ENCODE data around the gene XRRA1.

The XRRA1 gene

GRCh38 chr11:74951226-74951625, 2.3 kb upstream of the XRRA1 start:
- DNase-seq (ENCODE audit: low read depth in 2 of 2), result no peak

DNA sequence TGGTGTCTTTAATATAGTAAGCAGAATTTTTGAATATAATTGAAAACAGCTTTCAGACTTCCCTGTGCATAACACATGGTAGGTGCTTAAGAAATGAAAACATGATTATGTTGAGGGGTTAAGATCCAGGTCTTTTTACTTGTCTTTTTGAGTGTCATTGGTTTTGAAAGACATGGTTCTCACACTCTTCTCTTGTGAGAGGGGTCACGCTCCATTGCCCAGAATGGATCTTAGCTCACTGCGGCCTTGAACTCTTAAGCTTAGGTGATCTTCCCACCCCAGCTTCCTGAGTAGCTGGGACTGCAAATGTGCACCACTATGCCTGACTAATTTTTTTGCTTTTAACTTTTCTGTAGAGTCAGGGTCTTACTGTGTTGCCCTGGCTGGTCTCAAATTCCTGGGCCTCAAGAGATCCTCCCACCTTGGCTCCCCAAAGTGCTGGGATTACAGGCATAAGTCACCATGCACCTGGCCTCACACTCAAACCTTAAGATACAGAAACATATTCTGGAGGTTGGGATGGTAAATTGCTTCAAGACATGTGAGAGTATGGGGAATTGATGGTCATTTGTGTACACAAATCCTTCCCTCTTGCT, 1.6 kb upstream of the XRRA1 start:
- DNase-seq (ENCODE audit: low read depth in 2 of 2), result no peak

- DNase-seq (ENCODE audit: low read depth in 2 of 2), result no peak
These were observed 854 bp upstream of the XRRA1 start for GRCh38 chr11:74949753-74950137.

DNA sequence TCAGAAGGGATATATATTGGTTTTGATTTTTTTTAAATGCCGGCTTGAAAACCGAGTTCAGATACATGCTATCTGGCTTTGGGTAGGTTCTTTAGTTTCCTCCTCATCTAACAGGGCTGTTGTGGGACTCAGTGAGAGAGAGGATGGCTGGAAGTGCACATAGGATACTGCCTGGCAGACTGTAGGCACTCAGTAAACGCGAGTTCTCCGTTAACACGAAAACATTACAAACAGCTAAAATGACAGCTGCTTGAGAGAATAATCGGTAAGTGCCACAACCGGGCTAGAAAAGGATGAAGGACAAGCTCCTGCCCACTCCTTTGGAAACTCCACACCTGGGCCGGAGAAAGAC, 369 bp downstream of the XRRA1 start:
- no peak for DNase-seq (ENCODE audit: low read depth in 2 of 2)

DNA sequence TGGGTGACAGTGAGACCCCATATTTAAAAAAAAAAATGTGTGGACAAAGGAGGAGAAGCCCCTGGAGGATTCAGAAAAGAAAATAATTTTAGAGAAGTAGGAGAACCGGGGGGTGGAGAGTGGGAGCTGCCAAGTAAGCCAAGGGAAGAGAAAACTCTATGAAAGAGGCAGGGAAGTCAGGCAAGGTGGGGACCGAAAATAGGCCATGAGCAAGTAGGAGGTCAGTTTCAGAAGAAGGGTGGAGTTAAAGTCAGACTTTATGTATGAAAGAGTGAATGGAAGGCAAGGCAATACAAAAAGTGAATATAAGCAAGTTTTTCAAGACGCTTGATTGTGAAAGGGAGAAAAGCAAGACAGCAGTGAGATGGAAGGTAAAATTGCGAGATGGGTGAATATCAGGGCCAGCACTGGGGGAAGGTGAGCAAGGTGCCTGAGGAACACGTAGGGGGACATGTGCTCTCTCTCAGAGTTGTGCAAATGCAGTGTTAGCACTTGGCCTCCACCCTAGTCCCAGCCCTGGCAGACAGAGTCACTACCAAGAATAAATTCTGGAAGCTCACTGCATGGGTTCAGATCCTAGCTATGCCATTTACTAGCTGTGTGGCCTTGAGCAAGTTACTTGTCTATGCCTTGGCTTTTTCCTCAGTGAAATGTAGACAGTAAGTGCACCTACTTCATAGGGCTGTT, 6.7 kb downstream of the XRRA1 start:
- no peak for DNase-seq (ENCODE audit: low read depth in 2 of 2)

- no peak for DNase-seq (ENCODE audit: low read depth in 2 of 2)
These were observed 7.4 kb downstream of the XRRA1 start for GRCh38 chr11:74941492-74941891.

GRCh38 chr11:74937696-74938475, 11.0 kb downstream of the XRRA1 start:
- DNase-seq (ENCODE audit: low read depth in 2 of 2), result no peak

- no peak for DNase-seq (ENCODE audit: low read depth in 2 of 2)
These were observed 11.9 kb downstream of the XRRA1 start for GRCh38 chr11:74936976-74937375.

DNA sequence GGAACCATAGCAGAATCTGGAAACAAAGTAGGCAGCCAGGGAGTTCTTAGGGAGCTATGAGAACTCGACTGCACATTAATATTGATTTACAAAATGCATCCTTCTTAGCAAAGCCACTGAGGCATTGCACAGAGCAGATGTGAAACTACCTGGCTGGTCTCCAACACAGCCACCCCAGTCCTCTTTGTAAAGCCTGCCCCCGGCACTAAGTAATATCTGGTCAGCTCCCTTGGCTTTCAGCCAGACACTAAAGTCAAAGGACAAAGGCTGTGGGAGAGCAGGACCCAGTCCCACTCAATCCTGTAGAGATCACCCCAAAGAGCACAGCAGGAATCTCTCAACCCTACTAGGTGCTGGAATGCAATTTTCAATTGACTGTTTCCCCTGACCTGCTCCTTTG, 12.8 kb downstream of the XRRA1 start:
- DNase-seq (ENCODE audit: low read depth in 2 of 2), result no peak

DNA sequence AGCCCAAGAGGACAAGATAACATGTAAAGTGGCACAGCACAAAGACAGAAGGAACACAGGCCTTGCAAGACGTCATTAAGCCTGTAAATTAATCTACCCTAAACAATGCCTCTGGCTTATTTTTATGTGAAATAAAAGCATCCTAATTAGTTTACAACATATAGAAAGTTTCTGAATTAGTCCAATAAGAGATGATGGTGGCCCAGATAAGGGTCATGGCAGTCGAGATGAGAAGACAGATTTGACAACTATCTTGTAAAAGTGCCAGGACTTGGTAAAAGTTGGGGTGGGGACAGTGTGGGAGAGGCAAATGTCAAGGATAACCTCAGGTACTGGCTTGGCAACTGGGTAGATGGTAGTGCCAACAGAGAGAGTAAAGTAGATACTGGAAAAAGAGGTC, 13.6 kb downstream of the XRRA1 start:
- no peak for DNase-seq (ENCODE audit: low read depth in 2 of 2)

DNA sequence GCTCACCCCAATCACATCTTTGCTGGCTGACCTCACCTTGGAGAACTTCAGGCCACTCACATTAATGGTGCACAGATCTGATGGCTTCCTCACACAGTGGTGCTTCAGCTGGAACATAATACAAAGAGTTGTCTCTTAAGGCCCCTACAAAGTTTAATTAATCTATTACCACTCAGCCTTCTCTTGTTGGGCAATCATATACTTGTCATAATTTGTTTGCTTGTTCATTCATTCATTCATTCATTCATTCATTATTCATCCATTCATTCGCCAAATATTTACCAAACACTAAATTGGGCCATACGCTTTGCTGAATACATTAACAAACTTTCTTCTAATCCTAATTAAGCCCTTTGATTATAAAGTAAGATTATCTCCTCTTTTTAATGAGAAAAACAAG, 15.1 kb downstream of the XRRA1 start:
- DNase-seq (ENCODE audit: low read depth in 2 of 2), result no peak

GRCh38 chr11:74932797-74933196, 16.1 kb downstream of the XRRA1 start:
- peak in 1 of 2 experiments; percentile 31 for DNase-seq (ENCODE audit: low read depth in 2 of 2)

DNA sequence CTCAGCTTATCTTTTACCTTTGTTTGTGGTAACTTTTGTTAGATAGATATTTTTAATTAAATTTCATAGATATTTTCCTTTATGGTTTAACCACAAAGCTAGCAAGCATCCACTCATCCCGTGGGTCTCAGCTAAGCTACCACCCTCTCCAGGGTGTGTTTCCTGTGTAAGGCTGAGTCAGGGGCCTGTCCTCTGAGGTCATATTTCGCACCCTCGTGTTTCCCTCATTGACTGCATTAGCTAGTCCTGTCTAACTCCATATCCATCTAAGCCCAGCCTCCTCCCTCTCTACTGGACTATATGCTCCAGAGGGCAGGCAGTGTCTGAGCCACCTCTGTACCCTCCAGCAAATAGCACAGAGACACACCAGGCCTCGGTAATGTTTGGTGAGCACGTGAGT, 16.7 kb downstream of the XRRA1 start:
- no peak for DNase-seq (ENCODE audit: low read depth in 2 of 2)

GRCh38 chr11:74929431-74930363, 19.2 kb downstream of the XRRA1 start:
- DNase-seq (ENCODE audit: low read depth in 2 of 2), result peak; percentile 71 to 74

- no peak for DNase-seq (ENCODE audit: low read depth in 2 of 2)
These were observed 21.4 kb downstream of the XRRA1 start for GRCh38 chr11:74927496-74927895.

- DNase-seq (ENCODE audit: low read depth in 2 of 2), result peak in 1 of 2 experiments; percentile 21
These were observed 22.4 kb downstream of the XRRA1 start for GRCh38 chr11:74926304-74927030.

DNA sequence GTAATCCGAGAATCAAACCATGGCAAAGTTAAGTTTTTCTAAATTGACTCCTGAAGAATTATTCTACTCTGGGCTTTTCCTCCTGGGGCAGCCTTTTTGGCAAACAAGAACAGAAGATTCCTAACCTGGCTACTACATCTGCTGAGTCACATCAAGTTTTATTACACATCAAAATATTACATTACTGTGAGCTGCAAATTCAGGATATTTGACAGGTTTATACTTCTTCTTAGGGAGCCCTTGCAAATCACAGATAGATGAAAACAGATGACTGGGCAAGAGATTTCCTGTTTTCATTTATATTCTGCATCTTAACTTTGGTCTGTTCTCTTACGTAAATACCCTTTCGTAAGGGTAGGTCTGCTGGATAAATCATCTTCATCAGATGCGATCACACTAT, 23.6 kb downstream of the XRRA1 start:
- DNase-seq (ENCODE audit: low read depth in 2 of 2), result peak in 1 of 2 experiments; percentile 33

- no peak for DNase-seq (ENCODE audit: low read depth in 2 of 2)
These were observed 25.8 kb downstream of the XRRA1 start for GRCh38 chr11:74923125-74923524.

GRCh38 chr11:74909812-74910211, 39.1 kb downstream of the XRRA1 start:
- no peak for DNase-seq (ENCODE audit: low read depth in 2 of 2)

GRCh38 chr11:74909385-74909784, 39.5 kb downstream of the XRRA1 start:
- DNase-seq (ENCODE audit: low read depth in 2 of 2), result no peak

DNA sequence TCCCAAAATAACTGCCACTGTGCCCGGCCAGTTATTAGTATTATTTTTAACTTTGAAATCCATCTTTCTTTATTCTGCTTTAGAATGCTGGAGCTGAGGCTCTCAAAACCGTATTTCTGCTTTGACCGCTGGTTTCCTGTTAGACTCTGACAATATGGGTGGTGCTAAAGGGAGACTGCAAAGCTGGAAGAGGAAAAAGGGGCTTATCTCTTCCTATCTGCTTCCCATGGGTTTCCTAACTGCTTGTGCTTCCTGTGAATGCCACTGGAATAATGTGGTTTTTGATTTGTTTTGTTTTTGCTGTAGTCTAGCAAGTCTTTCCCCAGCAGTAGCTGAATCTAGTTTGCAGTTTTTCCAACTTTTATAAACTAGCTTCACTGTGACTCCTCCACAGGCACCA, 43.6 kb downstream of the XRRA1 start:
- no peak for DNase-seq (ENCODE audit: low read depth in 2 of 2)
